Measurements from ENCODE around the gene ACBD5. TPM values are rescaled to one million over a fixed set of nuclear protein-coding genes. Genes with fewer than 3 reads are reported as not detected.

Gene ACBD5
- total and polyA plus RNA-seq, 4 donors = 12.6 to 39.7 (median 17.1) TPM

DNA sequence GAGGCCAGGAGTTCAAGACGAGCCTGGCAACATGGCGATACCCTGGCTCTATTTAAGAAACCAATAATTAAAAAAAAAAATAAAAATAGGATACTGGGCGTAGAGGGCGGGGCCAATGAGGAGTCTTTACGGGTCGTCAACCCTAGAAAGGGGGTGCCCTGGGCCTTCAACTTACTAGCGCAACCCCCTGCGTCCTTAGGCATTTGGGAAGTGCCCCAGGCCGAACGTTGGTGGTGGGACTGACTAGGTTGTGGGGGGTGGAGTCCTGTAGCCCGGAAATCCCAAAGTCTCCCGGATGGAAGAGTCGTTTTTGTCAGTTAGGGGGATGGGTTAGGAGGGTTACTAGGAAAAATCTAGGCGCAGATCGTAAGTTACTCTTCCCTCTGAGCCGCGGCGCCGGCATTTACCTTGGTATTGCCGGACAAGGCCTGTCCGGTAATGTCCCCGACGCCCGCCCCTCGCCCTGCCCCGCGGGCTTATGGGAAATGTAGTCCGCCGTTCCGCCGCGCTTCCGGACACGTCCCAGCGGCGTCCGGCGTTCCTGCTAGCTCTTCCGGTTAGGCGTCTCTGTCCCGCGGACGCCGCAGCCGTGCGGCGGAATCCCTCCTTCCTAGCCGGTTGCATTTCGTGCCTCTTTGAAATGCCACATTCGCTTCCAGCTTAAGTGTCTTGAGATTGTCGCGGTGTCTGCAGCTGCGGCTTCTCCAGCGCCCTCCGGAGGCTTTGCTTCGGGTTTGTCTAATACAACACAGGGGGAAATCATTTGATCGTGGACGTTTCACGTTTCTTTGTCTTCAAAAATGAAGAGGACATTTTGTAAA is 1.3 kb upstream of the ACBD5 start:
- WGBS = 2% methylated on average over 59 of the region's 59 CpGs
- H3K36me3 ChIP-seq (ENCODE audit: control insufficient read depth in 4 of 4, insufficient read depth in 3 of 4, low read depth in 1 of 4, low read length in 3 of 4) = no peaks in the 10 kb centered on the region
- H3K4me3 ChIP-seq (ENCODE audit: low read depth in 1 of 3, low read length in 3 of 3) = peak overlapping the region; percentile 79 to 95 (median 80)
- no peaks in the 10 kb centered on the region for H3K27me3 ChIP-seq (ENCODE audit: control insufficient read depth in 4 of 4, insufficient read depth in 4 of 4, low read length in 3 of 4)
- peaks cover 8 to 24% (median 19%) of the 10 kb centered on the region in 4 donors for H3K4me1 ChIP-seq (ENCODE audit: control insufficient read depth in 4 of 4, insufficient read depth in 4 of 4, low read length in 3 of 4)
- H3K27ac ChIP-seq (ENCODE audit: low read depth in 1 of 2, low read length in 2 of 2) = peak overlapping the region; percentile 92 to 96
- peak; percentile 91 for DNase-seq (ENCODE audit: low spot score)
- H3K9me3 ChIP-seq (ENCODE audit: control insufficient read depth in 4 of 4, low read length in 3 of 4) = no peaks in the 10 kb centered on the region
- H3K9ac ChIP-seq (ENCODE audit: low read depth in 1 of 2, low read length in 2 of 2) = peak overlapping the region; percentile 55 to 96
- TF ChIP-seq, protein P1, sequence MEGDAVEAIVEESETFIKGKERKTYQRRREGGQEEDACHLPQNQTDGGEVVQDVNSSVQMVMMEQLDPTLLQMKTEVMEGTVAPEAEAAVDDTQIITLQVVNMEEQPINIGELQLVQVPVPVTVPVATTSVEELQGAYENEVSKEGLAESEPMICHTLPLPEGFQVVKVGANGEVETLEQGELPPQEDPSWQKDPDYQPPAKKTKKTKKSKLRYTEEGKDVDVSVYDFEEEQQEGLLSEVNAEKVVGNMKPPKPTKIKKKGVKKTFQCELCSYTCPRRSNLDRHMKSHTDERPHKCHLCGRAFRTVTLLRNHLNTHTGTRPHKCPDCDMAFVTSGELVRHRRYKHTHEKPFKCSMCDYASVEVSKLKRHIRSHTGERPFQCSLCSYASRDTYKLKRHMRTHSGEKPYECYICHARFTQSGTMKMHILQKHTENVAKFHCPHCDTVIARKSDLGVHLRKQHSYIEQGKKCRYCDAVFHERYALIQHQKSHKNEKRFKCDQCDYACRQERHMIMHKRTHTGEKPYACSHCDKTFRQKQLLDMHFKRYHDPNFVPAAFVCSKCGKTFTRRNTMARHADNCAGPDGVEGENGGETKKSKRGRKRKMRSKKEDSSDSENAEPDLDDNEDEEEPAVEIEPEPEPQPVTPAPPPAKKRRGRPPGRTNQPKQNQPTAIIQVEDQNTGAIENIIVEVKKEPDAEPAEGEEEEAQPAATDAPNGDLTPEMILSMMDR (IDR thresholded peaks at IDR 0.05; ENCODE audit: low read depth, low read length, missing input control) = peak; percentile 35
- peak in 1 of 2 donors; percentile 7 for TF ChIP-seq HNF4A (conservative IDR thresholded peaks at IDR 0.05)
- peak; percentile 94 for TF ChIP-seq YY1 (IDR thresholded peaks at IDR 0.05)
- TF ChIP-seq TAF1 (conservative IDR thresholded peaks at IDR 0.05) = peak; percentile 87
- TF ChIP-seq EGR1 (IDR thresholded peaks at IDR 0.05; ENCODE audit: low read depth in 2 of 2) = peak; percentile 66 to 75
- TF ChIP-seq NR2F2 (IDR thresholded peaks at IDR 0.05) = no peak
- TF ChIP-seq RXRA (IDR thresholded peaks at IDR 0.05) = peak in 1 of 2 donors; percentile 27
- TF ChIP-seq JUND (IDR thresholded peaks at IDR 0.05) = no peak
- TF ChIP-seq, protein P2, sequence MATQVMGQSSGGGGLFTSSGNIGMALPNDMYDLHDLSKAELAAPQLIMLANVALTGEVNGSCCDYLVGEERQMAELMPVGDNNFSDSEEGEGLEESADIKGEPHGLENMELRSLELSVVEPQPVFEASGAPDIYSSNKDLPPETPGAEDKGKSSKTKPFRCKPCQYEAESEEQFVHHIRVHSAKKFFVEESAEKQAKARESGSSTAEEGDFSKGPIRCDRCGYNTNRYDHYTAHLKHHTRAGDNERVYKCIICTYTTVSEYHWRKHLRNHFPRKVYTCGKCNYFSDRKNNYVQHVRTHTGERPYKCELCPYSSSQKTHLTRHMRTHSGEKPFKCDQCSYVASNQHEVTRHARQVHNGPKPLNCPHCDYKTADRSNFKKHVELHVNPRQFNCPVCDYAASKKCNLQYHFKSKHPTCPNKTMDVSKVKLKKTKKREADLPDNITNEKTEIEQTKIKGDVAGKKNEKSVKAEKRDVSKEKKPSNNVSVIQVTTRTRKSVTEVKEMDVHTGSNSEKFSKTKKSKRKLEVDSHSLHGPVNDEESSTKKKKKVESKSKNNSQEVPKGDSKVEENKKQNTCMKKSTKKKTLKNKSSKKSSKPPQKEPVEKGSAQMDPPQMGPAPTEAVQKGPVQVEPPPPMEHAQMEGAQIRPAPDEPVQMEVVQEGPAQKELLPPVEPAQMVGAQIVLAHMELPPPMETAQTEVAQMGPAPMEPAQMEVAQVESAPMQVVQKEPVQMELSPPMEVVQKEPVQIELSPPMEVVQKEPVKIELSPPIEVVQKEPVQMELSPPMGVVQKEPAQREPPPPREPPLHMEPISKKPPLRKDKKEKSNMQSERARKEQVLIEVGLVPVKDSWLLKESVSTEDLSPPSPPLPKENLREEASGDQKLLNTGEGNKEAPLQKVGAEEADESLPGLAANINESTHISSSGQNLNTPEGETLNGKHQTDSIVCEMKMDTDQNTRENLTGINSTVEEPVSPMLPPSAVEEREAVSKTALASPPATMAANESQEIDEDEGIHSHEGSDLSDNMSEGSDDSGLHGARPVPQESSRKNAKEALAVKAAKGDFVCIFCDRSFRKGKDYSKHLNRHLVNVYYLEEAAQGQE (IDR thresholded peaks at IDR 0.05) = peak; percentile 81
- no peak for TF ChIP-seq HNF4G (IDR thresholded peaks at IDR 0.05)
- TF ChIP-seq SP1 (IDR thresholded peaks at IDR 0.05) = peak; percentile 55
- no peak for TF ChIP-seq FOXA2 (IDR thresholded peaks at IDR 0.05)
- no peak for TF ChIP-seq FOXA1 (IDR thresholded peaks at IDR 0.05)
- TF ChIP-seq, protein P3, sequence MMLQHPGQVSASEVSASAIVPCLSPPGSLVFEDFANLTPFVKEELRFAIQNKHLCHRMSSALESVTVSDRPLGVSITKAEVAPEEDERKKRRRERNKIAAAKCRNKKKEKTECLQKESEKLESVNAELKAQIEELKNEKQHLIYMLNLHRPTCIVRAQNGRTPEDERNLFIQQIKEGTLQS (IDR thresholded peaks at IDR 0.05) = no peak
- no peak for TF ChIP-seq ZBTB33 (IDR thresholded peaks at IDR 0.05)
- peak; percentile 56 for TF ChIP-seq MAX (IDR thresholded peaks at IDR 0.05)
- peak; percentile 83 to 96 for TF ChIP-seq GABPA (IDR thresholded peaks at IDR 0.05 in 1 of 2, conservative IDR thresholded peaks at IDR 0.05 in 1 of 2)
- peak; percentile 37 to 47 for TF ChIP-seq RAD21 (IDR thresholded peaks at IDR 0.05)

Data from liver (tissue), 9 donors.